ENCODE measurements around the gene HYCC1.
"Not testable (repeated sequence)": the region's sequence is repeated elsewhere in the genome, so short reads cannot be mapped to it uniquely, and the experiment has no call there.

The HYCC1 gene

GRCh38 chr7:23055582-23056178, 41.8 kb upstream of the HYCC1 start:
- peak; percentile 95 for TF ChIP-seq CTCF (conservative IDR thresholded peaks at IDR 0.05; ENCODE audit: low read depth, low read length)
- Histone ChIP-seq H3K36me3 (ENCODE audit: insufficient read depth) (no peaks in the 10 kb centered on the region), H3K27me3 (ENCODE audit: insufficient read depth, low read depth) (no peaks in the 10 kb centered on the region), H2AFZ (ENCODE audit: low read depth) (no peak overlapping the region), H3K27ac (no peak overlapping the region), H3K4me3 (IDR thresholded peaks at IDR 0.05; ENCODE audit: insufficient read depth, low read depth, low read length) (no peak overlapping the region), H3K9ac (no peak overlapping the region), H4K20me1 (ENCODE audit: insufficient read depth) (no peaks in the 10 kb centered on the region), H3K4me1 (ENCODE audit: low read depth, poor library complexity, severe bottlenecking) (no peaks in the 10 kb centered on the region), H3K4me2 (no peak overlapping the region), H3K79me2 (ENCODE audit: insufficient read depth, low read depth) (no peaks in the 10 kb centered on the region)

DNA sequence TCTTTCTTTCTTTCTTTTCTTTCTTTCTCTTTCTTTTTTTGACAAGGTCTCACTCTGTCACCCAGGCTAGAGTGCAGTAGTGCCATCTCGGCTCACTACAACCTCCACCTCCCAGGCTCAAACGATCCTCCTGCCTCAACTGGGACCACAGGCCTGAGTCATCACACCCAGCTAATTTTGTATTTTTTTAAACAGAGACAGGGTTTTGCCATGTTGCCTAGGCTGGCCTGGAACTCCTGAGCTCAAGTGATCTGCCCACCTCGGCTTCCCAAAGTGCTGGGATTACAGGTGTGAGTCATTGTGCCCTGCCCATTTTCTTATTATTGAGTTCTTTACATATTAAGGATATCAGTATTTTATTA, 37.2 kb upstream of the HYCC1 start:
- not testable (repeated sequence) for H3K4me2 ChIP-seq; H3K36me3 ChIP-seq (ENCODE audit: insufficient read depth); H3K27me3 ChIP-seq (ENCODE audit: insufficient read depth, low read depth); H3K4me3 ChIP-seq (IDR thresholded peaks at IDR 0.05; ENCODE audit: insufficient read depth, low read depth, low read length); H3K79me2 ChIP-seq (ENCODE audit: insufficient read depth, low read depth); H4K20me1 ChIP-seq (ENCODE audit: insufficient read depth); H3K9ac ChIP-seq; H3K4me1 ChIP-seq (ENCODE audit: low read depth, poor library complexity, severe bottlenecking); H3K27ac ChIP-seq; H2AFZ ChIP-seq (ENCODE audit: low read depth)

DNA sequence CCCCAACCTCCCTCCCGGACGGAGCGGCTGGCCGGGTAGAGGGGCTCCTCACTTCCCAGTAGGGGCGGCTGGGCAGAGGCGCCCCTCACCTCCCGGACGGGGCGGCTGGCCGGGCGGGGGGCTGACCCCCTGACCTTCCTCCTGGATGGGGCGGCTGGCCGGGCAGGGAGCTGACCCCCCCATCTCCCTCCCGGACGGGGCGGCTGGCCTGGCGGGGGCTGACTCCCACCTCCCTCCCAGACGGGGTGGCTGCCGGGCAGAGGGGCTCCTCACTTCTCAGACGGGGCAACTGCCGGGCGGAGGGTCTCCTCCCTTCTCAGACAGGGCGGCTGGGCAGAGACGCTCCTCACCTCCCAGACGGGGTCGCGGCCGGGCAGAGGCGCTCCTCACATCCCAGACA, 32.4 kb upstream of the HYCC1 start:
- not testable (repeated sequence) for H3K9ac ChIP-seq; H2AFZ ChIP-seq (ENCODE audit: low read depth); H3K4me2 ChIP-seq; H4K20me1 ChIP-seq (ENCODE audit: insufficient read depth); H3K79me2 ChIP-seq (ENCODE audit: insufficient read depth, low read depth); H3K4me3 ChIP-seq (IDR thresholded peaks at IDR 0.05; ENCODE audit: insufficient read depth, low read depth, low read length); H3K27ac ChIP-seq; H3K36me3 ChIP-seq (ENCODE audit: insufficient read depth); H3K27me3 ChIP-seq (ENCODE audit: insufficient read depth, low read depth)
- peaks cover 12% of the 10 kb centered on the region for H3K4me1 ChIP-seq (ENCODE audit: low read depth, poor library complexity, severe bottlenecking)

DNA sequence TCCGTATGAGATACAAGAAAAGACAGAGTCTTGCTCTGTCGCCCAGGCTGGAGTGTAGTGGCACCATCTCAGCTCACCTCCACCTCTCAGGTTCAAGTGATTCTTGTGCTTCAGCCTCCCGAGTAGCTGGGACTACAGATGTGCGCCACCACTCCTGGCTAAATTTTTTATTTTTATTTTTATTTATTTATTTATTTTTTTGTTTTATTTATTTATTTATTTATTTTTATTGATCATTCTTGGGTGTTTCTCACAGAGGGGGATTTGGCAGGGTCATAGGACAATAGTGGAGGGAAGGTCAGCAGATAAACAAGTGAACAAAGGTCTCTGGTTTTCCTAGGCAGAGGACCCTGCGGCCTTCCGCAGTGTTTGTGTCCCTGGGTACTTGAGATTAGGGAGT, 31.2 kb upstream of the HYCC1 start:
- H3K27ac ChIP-seq; H3K27me3 ChIP-seq (ENCODE audit: insufficient read depth, low read depth); H3K9ac ChIP-seq; H3K4me3 ChIP-seq (IDR thresholded peaks at IDR 0.05; ENCODE audit: insufficient read depth, low read depth, low read length); H4K20me1 ChIP-seq (ENCODE audit: insufficient read depth); H3K79me2 ChIP-seq (ENCODE audit: insufficient read depth, low read depth); H3K4me2 ChIP-seq; H2AFZ ChIP-seq (ENCODE audit: low read depth); H3K36me3 ChIP-seq (ENCODE audit: insufficient read depth): not testable (repeated sequence)
- peaks cover 12% of the 10 kb centered on the region for H3K4me1 ChIP-seq (ENCODE audit: low read depth, poor library complexity, severe bottlenecking)

DNA sequence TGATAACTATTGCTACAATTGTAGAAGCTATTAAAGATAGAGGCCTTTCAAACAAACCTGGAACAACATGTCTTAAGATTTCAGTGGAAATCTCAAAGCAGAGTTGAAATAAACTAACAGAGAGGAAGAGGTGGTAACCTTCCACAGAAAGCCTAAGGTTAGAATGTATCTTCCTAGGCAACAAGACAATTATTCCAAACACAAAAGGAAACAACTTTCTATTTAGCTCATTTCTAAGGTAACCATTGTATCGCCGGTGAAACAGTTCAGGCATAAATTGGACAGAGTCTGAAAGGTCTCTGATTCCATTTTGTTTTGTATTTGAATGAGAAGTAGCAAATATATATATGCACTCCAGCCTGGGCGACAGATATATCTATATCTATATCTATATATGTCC, 30.7 kb upstream of the HYCC1 start:
- H3K27me3 ChIP-seq (ENCODE audit: insufficient read depth, low read depth): no peaks in the 10 kb centered on the region
- H3K4me2 ChIP-seq: no peak overlapping the region
- H3K36me3 ChIP-seq (ENCODE audit: insufficient read depth): no peaks in the 10 kb centered on the region
- H3K9ac ChIP-seq: no peak overlapping the region
- H4K20me1 ChIP-seq (ENCODE audit: insufficient read depth): no peaks in the 10 kb centered on the region
- no peak overlapping the region for H2AFZ ChIP-seq (ENCODE audit: low read depth)
- no peak overlapping the region for H3K27ac ChIP-seq
- no peak overlapping the region for H3K4me3 ChIP-seq (IDR thresholded peaks at IDR 0.05; ENCODE audit: insufficient read depth, low read depth, low read length)
- peaks cover 12% of the 10 kb centered on the region for H3K4me1 ChIP-seq (ENCODE audit: low read depth, poor library complexity, severe bottlenecking)
- TF ChIP-seq CTCF (conservative IDR thresholded peaks at IDR 0.05; ENCODE audit: low read depth, low read length): no peak
- H3K79me2 ChIP-seq (ENCODE audit: insufficient read depth, low read depth): no peaks in the 10 kb centered on the region

GRCh38 chr7:23043441-23043840, 29.5 kb upstream of the HYCC1 start:
- no peaks in the 10 kb centered on the region for H3K27me3 ChIP-seq (ENCODE audit: insufficient read depth, low read depth)
- no peak overlapping the region for H3K27ac ChIP-seq
- peak overlapping the region; percentile 39 for H2AFZ ChIP-seq (ENCODE audit: low read depth)
- H4K20me1 ChIP-seq (ENCODE audit: insufficient read depth): no peaks in the 10 kb centered on the region
- peaks cover 12% of the 10 kb centered on the region for H3K4me1 ChIP-seq (ENCODE audit: low read depth, poor library complexity, severe bottlenecking)
- H3K4me2 ChIP-seq: peak overlapping the region; percentile 6
- TF ChIP-seq CTCF (conservative IDR thresholded peaks at IDR 0.05; ENCODE audit: low read depth, low read length): no peak
- H3K36me3 ChIP-seq (ENCODE audit: insufficient read depth): no peaks in the 10 kb centered on the region
- no peaks in the 10 kb centered on the region for H3K79me2 ChIP-seq (ENCODE audit: insufficient read depth, low read depth)
- H3K9ac ChIP-seq: no peak overlapping the region
- H3K4me3 ChIP-seq (IDR thresholded peaks at IDR 0.05; ENCODE audit: insufficient read depth, low read depth, low read length): no peak overlapping the region

DNA sequence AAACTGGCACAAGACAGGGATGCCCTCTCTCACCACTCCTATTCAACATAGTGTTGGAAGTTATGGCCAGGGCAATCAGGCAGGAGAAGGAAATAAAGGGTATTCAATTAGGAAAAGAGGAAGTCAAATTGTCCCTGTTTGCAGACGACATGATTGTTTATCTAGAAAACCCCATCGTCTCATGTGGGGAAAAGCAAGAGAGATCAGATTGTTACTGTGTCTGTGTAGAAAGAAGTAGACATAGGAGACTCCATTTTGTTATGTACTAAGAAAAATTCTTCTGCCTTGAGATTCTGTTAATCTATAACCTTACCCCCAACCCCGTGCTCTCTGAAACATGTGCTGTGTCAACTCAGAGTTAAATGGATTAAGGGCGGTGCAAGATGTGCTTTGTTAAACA, 25.7 kb upstream of the HYCC1 start:
- H3K4me3 ChIP-seq (IDR thresholded peaks at IDR 0.05; ENCODE audit: insufficient read depth, low read depth, low read length); H3K9ac ChIP-seq; H3K27ac ChIP-seq; H3K4me2 ChIP-seq; H3K27me3 ChIP-seq (ENCODE audit: insufficient read depth, low read depth); H2AFZ ChIP-seq (ENCODE audit: low read depth); H3K36me3 ChIP-seq (ENCODE audit: insufficient read depth); H3K79me2 ChIP-seq (ENCODE audit: insufficient read depth, low read depth); H4K20me1 ChIP-seq (ENCODE audit: insufficient read depth): not testable (repeated sequence)
- H3K4me1 ChIP-seq (ENCODE audit: low read depth, poor library complexity, severe bottlenecking): peaks cover 12% of the 10 kb centered on the region

GRCh38 chr7:23035542-23036371, 21.8 kb upstream of the HYCC1 start:
- not testable (repeated sequence) for H3K27ac ChIP-seq; H3K4me1 ChIP-seq (ENCODE audit: low read depth, poor library complexity, severe bottlenecking); H3K4me3 ChIP-seq (IDR thresholded peaks at IDR 0.05; ENCODE audit: insufficient read depth, low read depth, low read length); H3K9ac ChIP-seq; H3K36me3 ChIP-seq (ENCODE audit: insufficient read depth); H4K20me1 ChIP-seq (ENCODE audit: insufficient read depth); H3K79me2 ChIP-seq (ENCODE audit: insufficient read depth, low read depth); H2AFZ ChIP-seq (ENCODE audit: low read depth); H3K4me2 ChIP-seq; H3K27me3 ChIP-seq (ENCODE audit: insufficient read depth, low read depth)
